H1 (cell line): Measurements from ENCODE around the gene CGN. TPM values are rescaled to one million over a fixed set of nuclear protein-coding genes. Genes with fewer than 3 reads are reported as not detected.
A peak's percentile ranks its signal among the peaks of the same experiment; 100 is the strongest.

ENCODE experiments used
- CTCF ChIA-PET: fragments of 300-600 bp; sonication (Branson Sonifier 250); formaldehyde crosslinking; loops from one replicate; lab custom pipeline; 2021; ENCODE audit not compliant: partially characterized antibody; lab: Charles Lee
- POLR2A ChIA-PET: fragments of 300-600 bp; sonication (Branson Sonifier 250); formaldehyde crosslinking; loops from one replicate; lab custom pipeline; 2021; ENCODE audit warnings: inconsistent platforms; ENCODE audit not compliant: partially characterized antibody; lab: Charles Lee
- DNase-seq, 2 experiments: peaks; one replicate each; pipeline versions ENCODE4 v3.0.0 to v3.0.0-alpha.2; 2010 to 2022; ENCODE audit warnings: low spot score in 2 of 2, low read depth in 1 of 2, mixed read lengths in 1 of 2
- FAIRE-seq: peaks from 2 replicates; lab custom pipeline; 2011; peaks lifted over from hg19 to GRCh38; lab: Jason Lieb, UNC
- H2AFZ ChIP-seq: 2 replicates; pipeline ENCODE4 v1.8.1; 2012; ENCODE audit warnings: low read length, inconsistent platforms
- H2AK5ac ChIP-seq: 2 replicates; pipeline ENCODE4 v1.6.1; 2013; ENCODE audit warnings: low read depth, low read length
- H2BK120ac ChIP-seq: replicated peaks from 2 replicates; pipeline ENCODE3; 2013; ENCODE audit warnings: low read depth, low read length, inconsistent platforms
- H2BK12ac ChIP-seq: 2 replicates; pipeline ENCODE4 v1.6.1; 2013; ENCODE audit warnings: low read depth, low read length
- H2BK15ac ChIP-seq: 2 replicates; pipeline ENCODE4 v1.6.1; 2013; ENCODE audit warnings: low read length
- H2BK20ac ChIP-seq: 2 replicates; pipeline ENCODE4 v1.6.1; 2013; ENCODE audit warnings: low read length
- H2BK5ac ChIP-seq: 2 replicates; pipeline ENCODE4 v1.6.1; 2013; ENCODE audit warnings: low read depth, low read length
- H3K14ac ChIP-seq: 2 replicates; pipeline ENCODE4 v1.6.1; 2013; ENCODE audit warnings: inconsistent platforms; ENCODE audit not compliant: insufficient read length
- H3K18ac ChIP-seq: 2 replicates; pipeline ENCODE4 v1.6.1; 2013; ENCODE audit warnings: low read length; ENCODE audit errors: extremely low read depth
- H3K23ac ChIP-seq: 2 replicates; pipeline ENCODE4 v1.6.1; 2013; ENCODE audit warnings: inconsistent platforms; ENCODE audit not compliant: insufficient read length
- H3K23me2 ChIP-seq: 2 replicates; pipeline ENCODE4 v1.6.1; 2013; ENCODE audit warnings: low read depth, low read length
- H3K27ac ChIP-seq: 2 replicates; pipeline ENCODE4 v1.6.1; 2011; ENCODE audit warnings: low read depth, low read length, inconsistent platforms
- H3K27me3 ChIP-seq, 4 experiments: replicated peaks in 1 of 4; 1 replicate in 1 of 4; 2 replicates in 3 of 4; pipeline versions ENCODE4 v1.6.1 to v1.8.1; 2011 to 2013; ENCODE audit warnings: low read length in 3 of 4, mild to moderate bottlenecking in 3 of 4, inconsistent platforms in 2 of 4, mixed read lengths in 2 of 4, moderate library complexity in 1 of 4; ENCODE audit not compliant: control insufficient read depth in 3 of 4, insufficient read depth in 3 of 4; ENCODE audit errors: extremely low read depth in 1 of 4
- H3K36me3 ChIP-seq, 4 experiments: 2 replicates each; pipeline versions ENCODE4 v1.6.1 to v1.8.1; 2011 to 2013; ENCODE audit warnings: mild to moderate bottlenecking in 4 of 4, low read length in 3 of 4, moderate library complexity in 2 of 4, control low read depth in 1 of 4, inconsistent platforms in 1 of 4; ENCODE audit not compliant: insufficient read depth in 4 of 4, control insufficient read depth in 2 of 4
- H3K4ac ChIP-seq: replicated peaks from 2 replicates; pipeline ENCODE3; 2013; ENCODE audit warnings: low read length, low read depth, mixed read lengths, inconsistent platforms; ENCODE audit not compliant: insufficient read length
- H3K4me1 ChIP-seq, 4 experiments: replicated peaks in 1 of 4; 1 replicate in 1 of 4; 2 replicates in 3 of 4; pipeline versions ENCODE4 v1.6.1 to v1.8.1; 2011 to 2013; ENCODE audit warnings: low read length in 3 of 4, inconsistent platforms in 2 of 4, mixed read lengths in 1 of 4; ENCODE audit not compliant: insufficient read depth in 4 of 4, control insufficient read depth in 3 of 4
- H3K4me2 ChIP-seq, 2 experiments: 2 replicates each; pipeline versions ENCODE4 v1.6.1 to v1.8.1; 2011 to 2013; ENCODE audit warnings: low read depth in 2 of 2, low read length in 2 of 2, control low read depth in 1 of 2, inconsistent platforms in 1 of 2, mild to moderate bottlenecking in 1 of 2; ENCODE audit not compliant: insufficient read depth in 1 of 2
- H3K4me3 ChIP-seq, 4 experiments: fragments of 200-600, 300-600 bp in 1 of 4; sonication (generic), shearing (Covaris generic), sonication (Bioruptor Twin) in 1 of 4; 2 replicates each; pipeline versions ENCODE4 v1.5.1 to v1.8.1; 2011 to 2016; ENCODE audit warnings: low read length in 4 of 4, low read depth in 3 of 4, control low read depth in 2 of 4, inconsistent platforms in 2 of 4, mild to moderate bottlenecking in 2 of 4, mixed read lengths in 1 of 4, moderate library complexity in 1 of 4; ENCODE audit not compliant: insufficient read depth in 2 of 4; ENCODE audit errors: extremely low read depth in 1 of 4
- H3K56ac ChIP-seq: replicated peaks from 2 replicates; pipeline ENCODE3; 2013; ENCODE audit warnings: low read depth, mild to moderate bottlenecking, mixed read lengths, low read length, inconsistent platforms; ENCODE audit not compliant: insufficient read length
- H3K79me1 ChIP-seq: 2 replicates; pipeline ENCODE4 v1.6.1; 2013; ENCODE audit warnings: low read depth, low read length, control low read depth
- H3K79me2 ChIP-seq, 2 experiments: 2 replicates each; pipeline versions ENCODE4 v1.6.1 to v1.8.1; 2012 to 2013; ENCODE audit warnings: low read length in 2 of 2, mild to moderate bottlenecking in 2 of 2, inconsistent platforms in 1 of 2; ENCODE audit not compliant: insufficient read depth in 2 of 2, control insufficient read depth in 1 of 2
- H3K9ac ChIP-seq, 4 experiments: replicated peaks in 1 of 4; 1 replicate in 1 of 4; 2 replicates in 3 of 4; pipeline versions ENCODE4 v1.6.1 to v1.8.1; 2011 to 2013; ENCODE audit warnings: low read depth in 3 of 4, low read length in 3 of 4, control low read depth in 2 of 4, mild to moderate bottlenecking in 2 of 4, moderate library complexity in 2 of 4, inconsistent platforms in 1 of 4; ENCODE audit errors: extremely low read depth in 1 of 4
- H3K9me3 ChIP-seq, 2 experiments: 2 replicates each; pipeline versions ENCODE4 v1.6.1 to v1.8.1; 2012 to 2013; ENCODE audit warnings: mild to moderate bottlenecking in 2 of 2, moderate library complexity in 2 of 2, control low read depth in 1 of 2, inconsistent platforms in 1 of 2, low read depth in 1 of 2, low read length in 1 of 2, mixed read lengths in 1 of 2; ENCODE audit not compliant: insufficient read depth in 2 of 2
- H4K20me1 ChIP-seq, 2 experiments: replicated peaks in 1 of 2; 2 replicates each; pipeline versions ENCODE3 to v1.8.1; 2011 to 2013; ENCODE audit warnings: inconsistent platforms in 2 of 2, low read length in 2 of 2, mild to moderate bottlenecking in 1 of 2; ENCODE audit not compliant: insufficient read depth in 2 of 2, control insufficient read depth in 1 of 2
- H4K5ac ChIP-seq: 2 replicates; pipeline ENCODE4 v1.6.1; 2013; ENCODE audit warnings: low read length, low read depth, mixed read lengths, inconsistent platforms; ENCODE audit not compliant: insufficient read length
- H4K8ac ChIP-seq: 2 replicates; pipeline ENCODE4 v1.8.0; 2013; ENCODE audit warnings: mild to moderate bottlenecking, moderate library complexity, low read length, inconsistent platforms; ENCODE audit not compliant: insufficient read depth; ENCODE audit errors: extremely low read depth
- H4K91ac ChIP-seq: replicated peaks from 2 replicates; pipeline ENCODE3; 2013; ENCODE audit warnings: low read length, mixed read lengths, inconsistent platforms; ENCODE audit not compliant: insufficient read length
- CTCF ChIP-seq, 3 experiments: IDR thresholded peaks; 1 replicate in 2 of 3; 2 replicates in 1 of 3; pipeline versions ENCODE4 v1.5.1 to v1.6.1; 2011; ENCODE audit warnings: low read length in 3 of 3, mild to moderate bottlenecking in 3 of 3, inconsistent platforms in 2 of 3, low read depth in 1 of 3, moderate library complexity in 1 of 3; ENCODE audit not compliant: insufficient read depth in 1 of 3; ENCODE audit errors: control extremely low read depth in 1 of 3
- KDM5A ChIP-seq: fragments of 200-600 bp; IDR thresholded peaks from 2 replicates; pipeline ENCODE4 v1.7.1; 2012; ENCODE audit warnings: mild to moderate bottlenecking, low read length, inconsistent platforms, mixed read lengths
- RAD21 ChIP-seq, 2 experiments: IDR thresholded peaks in 1 of 2; conservative IDR thresholded peaks in 1 of 2; 2 replicates each; pipeline ENCODE4 v1.6.1; 2011; ENCODE audit warnings: low read depth in 2 of 2, low read length in 2 of 2, improper control_type of control experiment in 1 of 2, inconsistent platforms in 1 of 2, mild to moderate bottlenecking in 1 of 2, moderate library complexity in 1 of 2
- YY1 ChIP-seq: IDR thresholded peaks from 2 replicates; pipeline ENCODE4 v1.6.1; 2011; ENCODE audit warnings: low read depth, mild to moderate bottlenecking, low read length
- WGBS, 2 experiments: shearing (Covaris generic) in 1 of 2; methylation state at CpG; one replicate each; pipeline versions ENCODE4 v1.1.6 to v1.1.7; 2013 to 2015; ENCODE audit warnings: low lambda C conversion rate in 2 of 2, mixed read lengths in 2 of 2, inconsistent platforms in 1 of 2, low coverage in 1 of 2, missing lambda C conversion rate in 1 of 2; ENCODE audit not compliant: insufficient replicate concordance in 2 of 2, insufficient coverage in 1 of 2, insufficient read length in 1 of 2; ENCODE audit errors: extremely low coverage in 1 of 2, missing lambda C conversion rate in 1 of 2; 5-methylcytosine and 5-hydroxymethylcytosine counted together
- polyA plus RNA-seq, 7 experiments: library from polyadenylated mRNA; depleted of rRNA in 3 of 7; stranded (reverse) in 5 of 7; unstranded in 2 of 7; fragments of >200 nt in 5 of 7; fragments of 200-250 nt in 2 of 7; gene quantifications; 1 replicate in 5 of 7; 2 replicates in 1 of 7; 4 replicates in 1 of 7; pipeline versions ENCODE4 v1.2.1 to v1.2.3, GENCODE V29; 2011 to 2013; ENCODE audit warnings: missing spikeins in 2 of 7, mixed read lengths in 2 of 7
- total RNA-seq: library from RNA; stranded (reverse); fragmentation: NEBNext Ultra II Directional; extraction: Animal tissue kit (Norgen Biotek cat#: 25700); gene quantifications from 2 replicates; pipeline ENCODE4 v1.2.1, GENCODE V29; 2021

The CGN gene
- total and polyA plus RNA-seq, 2 of the 8 experiments (the other 6 are each of a cell fraction or from before 2014, with no cell fraction given), result 15.9 to 52.7 TPM

GRCh38 chr1:151485685-151486255 lies 25.4 kb upstream of the CGN start:
- H3K56ac ChIP-seq, result no peak overlapping the region
- H3K4me2 ChIP-seq, result no peak overlapping the region
- no peak overlapping the region for H4K8ac ChIP-seq
- no peak overlapping the region for H2BK120ac ChIP-seq
- no peak overlapping the region for H3K18ac ChIP-seq
- TF ChIP-seq YY1 (0 out of 2 replicates have a peak, but pooled peaks have one; percentile 20), KDM5A (no peak), CTCF (IDR thresholded peaks at IDR 0.05; ENCODE audit: control extremely low read depth in 1 of 3, insufficient read depth in 1 of 3, low read depth in 1 of 3, low read length in 3 of 3) (peak; percentile 39 to 54 (median 46)), RAD21 (IDR thresholded peaks at IDR 0.05 in 1 of 2, conservative IDR thresholded peaks at IDR 0.05 in 1 of 2; ENCODE audit: low read depth in 2 of 2, low read length in 2 of 2) (peak; percentile 30 to 62; a peak in 3 of 4 replicates)
- CTCF ChIA-PET, result interaction anchor here (0.6 to 1.6 kb wide), 10 partner anchors 9 to 64 kb away, joined by 3 to 11 read pairs (median 3); partner anchors contain the start of gene CGN
- H4K5ac ChIP-seq, result no peak overlapping the region
- no peak overlapping the region for H3K23ac ChIP-seq
- H2BK5ac ChIP-seq, result no peak overlapping the region
- POLR2A ChIA-PET, result interaction anchor here (1.0 to 2.2 kb wide), 4 partner anchors 10 to 55 kb away, joined by 3 to 6 read pairs (median 4); no protein-coding TSS in a partner anchor
- no peak overlapping the region for H3K4me3 ChIP-seq
- 65% methylated on average over 5 of the region's 5 CpGs; no CpG with 5 or more reads in 1 of the 2 experiments for WGBS, 2 experiments
- no peak overlapping the region for H2AFZ ChIP-seq
- no peak overlapping the region for H4K91ac ChIP-seq
- H3K4ac ChIP-seq, result no peak overlapping the region
- no peak overlapping the region for H2BK15ac ChIP-seq
- no peaks in the 10 kb centered on the region for H3K23me2 ChIP-seq
- no peak overlapping the region for H2AK5ac ChIP-seq
- no peaks in the 10 kb centered on the region; a peak in 1 of 4 replicates for H3K9me3 ChIP-seq
- no peaks in the 10 kb centered on the region for H4K20me1 ChIP-seq
- no peak overlapping the region for H2BK20ac ChIP-seq
- no peak overlapping the region for H2BK12ac ChIP-seq
- FAIRE-seq (no peak), DNase-seq (no peak)
- H3K79me2 ChIP-seq, result no peaks in the 10 kb centered on the region
- H3K4me1 ChIP-seq, result no peaks in the 10 kb centered on the region
- H3K36me3 ChIP-seq, result no peaks in the 10 kb centered on the region
- H3K27me3 ChIP-seq, result no peaks in the 10 kb centered on the region
- no peak overlapping the region for H3K27ac ChIP-seq
- H3K14ac ChIP-seq, result no peak overlapping the region
- no peaks in the 10 kb centered on the region; the same call in 1 of the 2 replicates for H3K79me1 ChIP-seq
- H3K9ac ChIP-seq, result no peak overlapping the region
